Fibroblast of skin of left biceps (primary cell): ENCODE results near the gene FGFBP1.

Experiments
- DNase-seq, 2 experiments: peaks; one replicate each; pipeline ENCODE4 v3.0.0-alpha.2; 2013; ENCODE audit warnings: low read depth in 2 of 2

Gene FGFBP1

GRCh38 chr4:15912961-15913630, 25.4 kb downstream of the FGFBP1 start:
- DNase-seq, result no peak

- DNase-seq, result no peak
Measured at GRCh38 chr4:15912236-15912635, 26.3 kb downstream of the FGFBP1 start.

DNA sequence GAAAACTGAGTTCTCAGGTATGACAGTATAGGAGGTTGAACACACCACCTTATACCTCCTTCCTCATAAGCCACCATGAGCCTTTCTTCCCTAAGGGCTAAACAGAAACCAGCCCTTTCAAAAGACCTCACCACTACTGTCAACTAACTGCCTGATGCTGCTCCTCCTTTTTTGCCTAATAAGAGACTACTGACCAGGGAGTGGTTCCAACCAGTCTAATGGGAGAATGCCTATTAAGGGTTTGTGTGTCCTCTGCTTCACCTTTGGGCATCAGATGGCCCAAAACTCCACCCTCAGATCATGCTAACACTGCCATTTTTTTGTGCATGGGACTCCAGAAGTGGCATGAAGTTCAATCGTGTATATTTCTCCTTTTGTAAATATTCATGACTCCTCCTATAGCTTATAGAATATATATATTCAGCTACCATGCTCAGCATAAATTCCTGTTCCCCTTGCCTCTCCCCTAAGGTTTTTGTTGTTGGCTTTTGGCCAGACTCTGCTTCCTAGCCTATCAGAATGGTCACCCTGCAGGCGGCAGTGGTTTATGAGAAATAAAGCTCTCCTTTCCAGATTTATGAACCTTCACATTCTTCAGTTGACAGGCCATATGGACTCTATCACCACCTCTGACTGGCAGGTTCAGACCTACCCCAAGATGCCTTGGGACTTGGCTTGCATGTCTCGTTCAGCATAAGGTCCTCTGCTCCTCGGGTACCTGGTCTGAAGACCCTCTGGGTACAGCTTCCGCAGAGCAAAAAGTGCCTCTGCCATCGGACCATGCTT, 28.2 kb downstream of the FGFBP1 start:
- no peak for DNase-seq

DNA sequence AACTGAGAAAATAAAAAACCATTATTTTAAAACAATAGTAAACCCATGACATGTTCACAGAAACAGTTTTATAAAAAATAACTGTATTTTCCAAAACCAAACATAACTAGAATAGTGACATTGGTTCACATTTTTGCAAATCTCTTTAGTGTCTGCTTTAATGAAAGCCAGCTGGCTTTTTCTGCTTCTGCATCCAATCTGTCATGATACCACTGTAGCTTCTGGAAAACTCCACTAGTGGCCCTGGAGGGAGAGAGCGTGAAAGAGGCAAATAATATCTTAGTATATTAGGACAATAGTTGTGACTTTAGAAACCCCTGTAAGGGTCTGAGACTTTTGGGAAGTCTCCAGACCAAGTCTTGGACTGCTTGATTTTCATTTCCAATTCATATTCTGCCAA, 31.1 kb downstream of the FGFBP1 start:
- peak; percentile 28 to 37 for DNase-seq

GRCh38 chr4:15906020-15906443, 32.5 kb downstream of the FGFBP1 start:
- DNase-seq, result no peak

- DNase-seq, result no peak
Measured at GRCh38 chr4:15902746-15903145, 35.8 kb downstream of the FGFBP1 start.

DNA sequence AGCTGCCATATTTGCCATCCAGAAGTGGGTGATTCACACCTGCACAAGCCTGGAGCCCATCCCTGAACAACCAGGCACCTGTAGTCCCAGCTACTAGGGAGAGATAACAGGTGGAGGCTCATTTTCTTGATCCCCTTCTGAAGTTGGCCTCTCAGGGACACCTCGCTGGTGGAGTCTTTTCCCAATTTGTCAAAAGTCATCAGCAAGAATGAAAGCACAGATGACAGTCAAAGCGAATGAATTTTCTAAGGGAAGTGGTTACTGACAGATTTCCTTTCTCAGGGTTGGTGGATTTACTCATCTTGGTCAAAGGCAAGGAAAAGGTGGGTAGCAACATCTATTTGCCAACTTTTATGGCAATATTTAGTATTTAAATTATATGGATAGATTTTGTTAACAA, 36.5 kb downstream of the FGFBP1 start:
- no peak for DNase-seq

- DNase-seq, result no peak
Measured at GRCh38 chr4:15901007-15901406, 37.5 kb downstream of the FGFBP1 start.

- no peak for DNase-seq
Measured at GRCh38 chr4:15899511-15899910, 39.0 kb downstream of the FGFBP1 start.

GRCh38 chr4:15898902-15899301, 39.6 kb downstream of the FGFBP1 start:
- no peak for DNase-seq

DNA sequence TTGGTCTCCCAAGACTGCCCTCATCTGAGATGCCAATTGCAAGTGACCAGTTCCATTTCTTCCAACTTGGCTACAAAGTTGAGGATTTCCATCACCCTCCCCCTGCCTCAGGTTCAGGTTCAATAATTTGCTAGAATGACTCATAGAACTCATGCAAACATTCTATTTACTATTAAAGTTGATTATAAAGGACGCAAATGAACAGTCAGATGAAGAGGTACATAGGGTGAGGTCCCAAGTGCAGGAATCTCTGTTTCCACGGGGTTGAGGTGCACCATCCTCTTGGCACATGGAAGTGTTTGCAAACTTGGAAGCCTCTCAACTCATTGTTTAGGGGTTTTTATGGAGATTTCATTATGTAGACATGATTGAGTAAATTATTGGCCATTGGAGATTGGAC, 41.0 kb downstream of the FGFBP1 start:
- DNase-seq, result no peak

- no peak for DNase-seq
Measured at GRCh38 chr4:15894921-15895916, 43.3 kb downstream of the FGFBP1 start.

DNA sequence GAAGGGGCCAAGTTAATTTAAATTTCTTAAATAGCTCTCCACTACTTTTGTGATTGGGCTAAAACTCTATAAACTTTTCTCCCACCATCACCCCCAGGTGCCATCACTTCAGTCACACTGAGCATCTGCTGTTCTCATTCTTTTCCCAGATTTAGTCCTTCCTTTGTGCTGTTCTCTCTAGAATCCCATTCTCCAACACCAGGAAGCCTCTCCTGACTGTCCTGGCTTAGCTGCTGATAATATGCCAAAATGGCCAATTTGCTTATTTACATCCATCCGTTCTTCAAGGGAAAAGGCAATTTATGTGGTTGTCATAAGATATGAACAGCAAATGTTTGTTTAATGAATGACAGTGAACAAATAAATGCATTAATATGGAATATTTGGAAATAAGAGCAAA, 44.1 kb downstream of the FGFBP1 start:
- DNase-seq, result no peak

GRCh38 chr4:15893962-15894361, 44.6 kb downstream of the FGFBP1 start:
- peak; percentile 79 to 84 for DNase-seq

- no peak for DNase-seq
Measured at GRCh38 chr4:15891312-15891711, 47.2 kb downstream of the FGFBP1 start.

GRCh38 chr4:15890246-15890829, 48.2 kb downstream of the FGFBP1 start:
- no peak for DNase-seq

DNA sequence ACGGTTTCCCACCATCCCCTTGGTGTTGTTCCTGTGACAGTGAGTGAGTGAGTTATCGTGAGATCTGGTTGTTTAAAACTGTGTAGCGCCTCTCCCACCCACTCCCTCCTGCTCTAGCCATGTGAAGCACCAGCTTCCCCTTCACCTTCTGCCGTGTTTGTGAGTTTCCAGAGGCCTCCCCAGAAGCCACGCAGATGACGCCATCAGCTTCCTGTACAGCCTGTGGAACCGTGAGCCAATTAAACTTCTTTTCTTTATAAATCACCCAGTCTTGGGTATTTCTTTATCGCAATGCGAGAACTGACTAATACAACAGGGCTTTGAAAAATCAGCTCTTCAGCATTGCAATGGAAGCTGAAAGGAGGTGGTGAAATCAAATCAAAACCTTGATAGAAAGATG, 50.0 kb downstream of the FGFBP1 start:
- no peak for DNase-seq
